Ammon's horn (tissue), 1 donor: Measurements from ENCODE around the gene CREBL2.
A peak's percentile ranks its signal among the peaks of the same experiment; 100 is the strongest.
"Not testable (repeated sequence)": the region's sequence is repeated elsewhere in the genome, so short reads cannot be mapped to it uniquely, and the experiment has no call there.

Experiments used
- DNase-seq: peaks from one replicate; pipeline ENCODE4 v3.0.0-alpha.2; 2016; ENCODE audit warnings: low spot score

CREBL2 gene

GRCh38 chr12:12611512-12612306 is at the start of gene CREBL2:
CREBL2 (plus strand) TSS chr12:12611876; CDS start chr12:12612173, 297 bp downstream.
- DNase-seq, result peak; percentile 95

DNA sequence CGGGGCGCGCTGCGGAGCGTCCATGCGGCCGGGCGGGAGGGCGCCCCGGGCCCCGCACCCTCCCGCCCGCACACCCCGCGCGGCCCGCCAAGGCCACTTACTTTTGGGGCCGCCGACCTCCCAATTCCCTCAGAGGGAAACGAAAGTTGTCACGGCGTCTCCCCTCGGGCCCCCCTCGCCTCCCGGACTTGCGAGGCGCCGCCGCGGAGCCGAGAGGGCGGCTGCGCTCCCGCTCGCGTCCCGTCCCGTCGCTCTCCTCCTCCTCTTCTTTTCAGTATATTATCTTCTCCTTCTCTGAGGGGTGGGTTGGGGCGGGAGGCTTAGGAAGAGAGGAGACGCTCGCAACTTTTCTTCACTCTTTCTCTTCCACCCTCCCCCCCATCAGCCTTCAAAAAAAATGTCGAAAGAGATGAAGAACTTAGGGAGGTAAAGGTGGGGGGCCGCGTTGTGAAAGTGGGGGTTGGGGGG is 49.6 kb upstream of the CREBL2 start:
- DNase-seq, result peak; percentile 38

GRCh38 chr12:12562585-12563261 is 49.0 kb upstream of the CREBL2 start, which contains the start of gene DUSP16:
DUSP16 (minus strand) TSS chr12:12562863; CDS start chr12:12521098, 41,765 bp downstream.
- peak; percentile 94 for DNase-seq

GRCh38 chr12:12563290-12563928 is 48.3 kb upstream of the CREBL2 start:
- DNase-seq, result peak; percentile 39

DNA sequence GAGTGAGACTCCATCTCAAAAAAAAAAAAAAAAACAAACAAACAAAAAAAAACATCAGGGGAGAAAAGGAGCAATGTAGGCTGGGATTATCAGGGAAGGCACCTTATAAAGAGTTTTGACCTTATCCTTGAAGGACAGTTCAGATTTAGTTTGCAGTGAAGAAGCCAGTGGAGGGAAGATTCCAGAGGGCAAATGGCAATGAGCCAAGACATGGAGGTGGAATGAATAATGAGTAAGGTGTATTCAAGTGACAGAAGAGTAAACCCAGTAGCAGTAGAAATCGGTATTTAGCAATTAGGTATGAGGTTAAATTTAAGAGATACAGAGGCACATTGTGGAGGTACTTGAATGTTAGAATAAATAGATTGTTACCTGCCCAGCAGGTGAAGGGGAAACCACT is 46.8 kb upstream of the CREBL2 start:
- DNase-seq, result no peak

DNA sequence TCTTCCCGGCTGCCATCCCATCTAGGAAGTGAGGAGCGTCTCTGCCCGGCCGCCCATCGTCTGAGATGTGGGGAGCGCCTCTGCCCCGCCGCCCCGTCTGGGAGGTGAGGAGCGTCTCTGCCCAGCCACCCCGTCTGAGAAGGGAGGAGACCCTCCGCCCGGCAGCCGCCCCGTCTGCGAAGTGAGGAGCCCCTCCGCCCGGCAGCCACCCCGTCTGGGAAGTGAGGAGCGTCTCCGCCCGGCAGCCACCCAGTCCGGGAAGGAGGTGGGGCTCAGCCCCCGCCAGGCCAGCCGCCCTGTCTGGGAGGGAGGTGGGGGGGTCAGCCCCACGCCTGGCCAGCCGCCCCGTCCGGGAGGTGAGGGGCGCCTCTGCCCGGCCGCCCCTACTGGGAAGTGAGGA is 45.7 kb upstream of the CREBL2 start:
- not testable (repeated sequence) for DNase-seq

DNA sequence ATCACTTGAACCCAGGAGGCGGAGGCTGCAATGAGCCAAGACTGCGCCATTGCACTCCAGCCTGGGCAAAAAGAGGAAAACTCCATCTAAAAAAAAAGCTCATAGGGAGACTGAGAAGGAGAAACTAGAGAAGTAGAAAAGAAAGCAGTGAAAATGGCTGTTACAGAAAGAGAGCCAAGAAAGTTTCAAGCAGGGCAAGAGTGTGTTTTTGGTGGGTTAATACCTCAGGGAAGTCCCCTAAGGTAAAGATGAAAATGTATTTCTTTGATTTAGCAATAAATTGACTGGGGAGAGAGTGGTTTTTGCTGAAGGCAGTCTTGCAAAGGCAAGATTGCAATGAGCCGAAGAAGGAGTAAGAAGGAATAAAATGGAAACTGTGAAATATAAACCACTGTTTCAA is 39.0 kb upstream of the CREBL2 start:
- DNase-seq, result no peak

- DNase-seq, result no peak
Observed at GRCh38 chr12:12577786-12578185, 33.9 kb upstream of the CREBL2 start.

GRCh38 chr12:12580716-12581115 is 31.0 kb upstream of the CREBL2 start:
- not testable (repeated sequence) for DNase-seq

DNA sequence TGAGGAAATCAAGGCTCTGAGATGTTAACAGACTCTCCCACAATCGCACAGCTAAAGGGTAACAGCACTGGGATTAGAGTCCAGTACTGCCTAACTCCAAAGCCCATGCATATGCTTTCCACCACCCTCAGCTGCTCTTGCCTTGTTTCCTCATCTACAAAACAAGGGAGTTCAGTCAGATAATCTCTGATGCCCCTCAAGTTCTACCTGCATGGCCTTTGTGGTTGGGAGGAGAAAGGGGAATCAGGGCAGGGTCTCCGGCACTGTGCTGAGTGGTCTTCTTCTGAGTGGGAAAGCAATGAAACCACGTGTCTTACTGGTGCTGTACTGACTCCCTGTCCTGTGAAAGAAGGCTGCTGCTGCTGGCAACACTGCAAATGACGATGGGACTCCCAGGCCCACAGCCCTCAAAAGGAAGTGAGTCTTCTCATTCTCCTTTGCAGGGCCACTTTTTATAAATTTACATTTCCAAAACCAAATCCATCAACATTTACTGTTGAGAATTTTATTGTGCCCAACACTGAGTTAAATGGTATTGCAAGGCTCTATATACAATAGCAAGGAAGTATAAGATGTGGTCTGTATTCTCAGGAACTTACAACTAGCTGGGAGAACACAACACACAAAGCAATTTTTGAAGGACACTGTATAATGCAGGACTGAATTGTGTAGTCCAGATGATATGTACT is 29.3 kb upstream of the CREBL2 start:
- DNase-seq, result no peak

DNA sequence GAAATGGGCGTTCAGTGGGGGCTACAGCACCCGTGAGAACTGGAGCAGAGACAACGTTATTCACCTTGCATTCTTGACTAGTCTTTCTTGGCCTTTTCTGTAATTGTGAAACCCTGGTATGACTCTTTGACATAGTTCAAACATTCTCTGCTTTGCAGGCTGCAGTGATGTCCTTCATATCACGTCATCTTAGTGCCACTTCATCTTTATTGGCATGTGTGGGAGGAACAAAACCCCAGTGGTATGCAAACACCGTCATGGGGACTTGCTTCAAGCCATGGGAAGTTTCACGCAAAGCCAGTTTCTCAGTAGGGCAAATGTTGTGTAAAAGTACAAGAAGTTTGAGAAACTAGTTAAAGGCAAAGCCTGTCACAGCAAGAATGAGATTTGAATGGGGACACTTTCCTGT is 28.8 kb upstream of the CREBL2 start:
- DNase-seq, result no peak

DNA sequence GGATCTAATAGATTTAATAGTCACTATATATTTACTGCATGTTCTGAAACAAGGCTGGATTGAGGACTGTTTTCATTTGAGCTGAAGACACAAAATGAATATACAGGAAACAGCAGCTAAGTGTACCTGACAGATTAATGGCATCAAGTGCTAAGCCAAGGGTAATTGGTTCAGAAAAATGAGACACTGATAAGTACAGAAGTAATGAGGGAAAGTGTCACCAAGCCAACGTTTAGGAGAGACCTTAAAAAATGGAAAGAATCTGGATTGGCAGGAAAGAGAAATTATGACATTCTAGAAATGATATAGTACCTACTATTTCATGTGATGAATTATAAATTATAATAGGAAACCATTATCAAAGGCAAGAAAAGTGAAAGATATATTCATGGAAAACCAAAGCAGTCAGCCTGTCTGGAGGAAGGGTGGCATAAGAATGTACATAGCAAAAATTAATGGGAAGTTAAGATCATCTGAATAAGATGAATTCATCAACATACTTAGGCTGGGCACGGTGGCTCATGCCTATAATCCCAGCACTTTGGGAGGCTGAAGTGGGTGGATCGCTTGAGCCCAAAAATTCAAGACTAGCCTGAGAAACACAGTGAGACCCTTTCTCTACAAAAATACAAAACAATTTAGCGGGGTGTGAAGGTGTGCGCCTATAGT is 28.0 kb upstream of the CREBL2 start:
- no peak for DNase-seq

DNA sequence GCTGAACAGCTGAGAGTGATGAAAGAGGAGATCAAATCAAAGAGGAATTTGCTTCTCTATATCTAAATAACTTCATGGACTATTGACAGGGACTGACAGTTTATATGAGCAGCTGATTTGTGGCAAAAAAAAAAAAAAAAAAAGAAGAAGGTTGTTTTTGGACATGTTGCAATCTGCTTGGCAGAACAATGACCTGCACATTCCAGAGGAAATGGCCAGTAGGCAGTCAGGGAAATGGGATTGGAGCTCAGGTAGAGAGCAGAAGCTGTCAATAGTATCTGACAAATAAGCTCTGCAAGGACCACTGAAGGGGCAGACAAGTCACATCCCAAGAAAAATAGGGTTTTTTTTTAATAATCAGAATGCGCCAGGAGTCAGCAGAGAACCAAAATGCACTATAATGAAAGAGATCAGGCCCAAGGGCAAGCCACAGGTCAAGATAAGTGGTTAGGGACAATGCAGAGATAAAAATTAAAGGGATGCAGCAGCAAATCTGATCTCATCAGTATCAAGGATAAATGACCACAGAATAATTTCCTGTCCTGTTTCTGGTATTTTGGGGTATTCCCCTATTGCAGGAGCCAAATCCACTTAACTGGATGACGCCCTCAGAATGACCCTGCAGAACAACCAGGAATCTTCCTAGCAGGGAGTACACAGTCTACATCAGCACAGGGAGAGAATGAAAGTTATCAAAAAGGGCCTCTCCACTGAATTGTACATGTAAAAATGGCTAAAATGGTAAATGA is 26.4 kb upstream of the CREBL2 start:
- DNase-seq, result no peak

- no peak for DNase-seq
Observed at GRCh38 chr12:12586879-12587675, 24.6 kb upstream of the CREBL2 start.

DNA sequence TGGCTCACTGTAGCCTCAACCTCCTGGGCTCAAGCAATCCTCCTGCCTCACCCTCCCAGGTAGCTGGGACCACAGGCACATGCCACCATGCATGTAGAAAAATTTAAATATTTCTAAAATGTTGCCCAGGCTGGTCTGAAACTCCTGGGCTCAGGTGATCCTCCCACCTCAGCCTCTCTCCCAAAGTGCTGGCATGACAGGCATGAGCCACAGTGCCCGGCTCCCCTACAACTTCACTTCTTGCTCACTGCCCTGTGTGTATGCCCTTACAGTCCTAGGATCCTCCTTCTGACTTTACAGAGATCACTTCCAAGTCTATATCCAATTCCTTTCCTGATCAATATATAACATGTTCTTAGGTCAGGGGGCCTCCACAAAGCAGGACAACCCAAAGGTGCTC is 23.8 kb upstream of the CREBL2 start:
- no peak for DNase-seq

DNA sequence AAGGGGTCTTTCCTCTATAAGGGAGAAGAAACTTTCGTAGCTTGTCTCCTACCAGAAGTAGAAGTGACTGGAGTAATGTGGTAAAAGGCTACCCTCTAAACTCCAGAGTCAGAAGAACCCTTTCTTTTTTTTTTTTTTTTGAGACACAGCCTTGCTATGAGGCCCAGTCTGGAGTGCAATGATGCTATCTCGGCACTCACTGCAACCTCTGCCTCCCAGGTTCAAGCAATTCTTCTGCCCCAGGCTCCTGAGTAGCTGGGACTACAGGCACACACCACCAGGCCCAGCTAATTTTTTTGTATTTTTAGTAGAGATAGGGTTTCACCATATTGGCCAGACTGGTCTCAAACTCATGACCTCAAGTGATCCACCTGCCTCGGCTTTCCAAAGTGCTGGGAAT is 23.2 kb upstream of the CREBL2 start:
- not testable (repeated sequence) for DNase-seq

DNA sequence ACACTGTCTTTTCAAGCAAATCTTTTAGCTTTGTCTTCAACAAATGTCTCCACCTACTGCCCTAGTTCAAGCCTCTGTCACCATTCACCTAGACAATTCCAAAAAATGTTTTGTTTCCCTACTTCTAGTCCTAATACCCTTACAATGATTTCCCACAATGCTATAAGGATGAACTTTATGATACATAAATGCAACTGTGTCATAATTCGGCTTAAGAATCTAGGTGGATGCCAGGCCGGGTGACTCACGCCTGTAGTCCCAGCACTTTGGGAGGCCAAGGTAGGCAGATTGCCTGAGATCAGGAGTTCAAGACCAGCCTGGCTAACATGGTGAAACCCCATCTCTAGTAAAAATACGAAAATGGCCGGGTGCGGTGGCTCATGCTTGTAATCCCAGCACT is 20.7 kb upstream of the CREBL2 start:
- DNase-seq, result no peak

- DNase-seq, result no peak
Observed at GRCh38 chr12:12592930-12593329, 18.7 kb upstream of the CREBL2 start.

GRCh38 chr12:12595929-12596328 is 15.7 kb upstream of the CREBL2 start:
- DNase-seq, result not testable (repeated sequence)

- not testable (repeated sequence) for DNase-seq
Observed at GRCh38 chr12:12596598-12596997, 15.1 kb upstream of the CREBL2 start.
